Measurements from ENCODE around the gene BFAR.
"Not testable (repeated sequence)": the region's sequence is repeated elsewhere in the genome, so short reads cannot be mapped to it uniquely, and the experiment has no call there.

BFAR gene

DNA sequence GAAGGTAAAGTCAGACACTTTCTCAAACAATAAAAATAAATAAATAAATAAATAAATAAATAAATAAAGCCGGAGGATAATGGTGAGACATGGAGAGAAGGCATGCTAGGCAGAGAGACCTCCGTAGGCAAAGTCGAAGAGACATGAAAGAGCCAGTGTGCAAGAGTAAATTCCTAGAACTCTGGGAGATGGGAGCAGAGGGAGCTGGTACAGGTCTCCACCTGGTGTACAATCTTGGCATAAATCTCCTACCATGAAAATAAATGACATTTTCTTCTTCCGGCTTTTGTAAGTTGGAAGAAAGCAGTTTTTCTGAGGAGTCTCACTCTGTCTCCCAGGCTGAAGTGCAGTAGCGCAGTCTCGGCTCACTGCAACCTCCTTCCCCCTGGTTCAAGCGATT, 69.1 kb downstream of the BFAR start:
- not testable (repeated sequence) for DNase-seq

- not testable (repeated sequence) for DNase-seq
Observed at GRCh38 chr16:14702672-14703071, 69.9 kb downstream of the BFAR start.

DNA sequence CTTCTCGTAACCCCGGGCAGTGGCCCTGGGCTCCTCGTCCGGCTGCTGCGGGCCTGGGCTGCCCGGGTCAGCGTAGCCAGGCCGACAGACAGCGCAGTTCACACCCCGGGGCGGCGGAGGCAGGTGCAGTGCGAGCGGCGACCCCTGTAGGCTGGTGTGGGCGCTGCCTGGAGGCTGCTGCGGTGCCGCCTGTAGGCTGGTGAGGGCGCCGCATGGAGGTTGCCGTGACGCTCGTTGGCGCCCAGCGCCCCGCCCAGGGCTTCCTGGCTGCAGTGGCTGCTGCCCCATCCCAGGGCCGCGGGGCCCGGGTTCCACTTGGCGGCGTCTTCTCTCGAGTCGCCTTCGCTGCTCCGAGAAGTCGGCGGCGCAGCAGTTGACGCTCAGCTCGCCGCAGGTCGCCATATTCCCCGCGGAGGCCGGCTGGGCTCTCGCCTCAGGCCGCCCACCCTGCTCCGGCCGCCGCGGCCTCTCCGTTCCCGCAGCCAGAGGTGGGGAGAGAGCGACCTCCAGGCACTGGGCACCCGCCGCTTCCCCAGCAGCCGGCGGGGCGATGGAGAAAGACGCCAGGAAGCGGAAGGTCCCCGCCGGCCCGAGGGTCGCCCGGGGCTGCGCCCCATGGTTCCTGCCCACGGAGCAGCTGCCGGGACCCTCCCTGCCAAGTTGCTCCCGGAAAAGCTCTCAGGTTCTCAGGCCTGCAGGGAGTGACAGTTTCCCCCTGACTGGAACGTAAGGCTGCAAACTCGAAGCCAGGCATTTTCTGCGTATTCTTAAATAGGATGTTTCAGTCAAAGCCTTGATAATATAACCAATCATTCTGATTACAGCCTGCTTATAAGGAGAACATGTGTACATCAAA, 70.6 kb downstream of the BFAR start, which contains the start of gene NPIPA3:
Gene NPIPA3, plus strand, starts transcription at position 256 of the 856 bp plus-strand sequence. CDS start 5,533 bp downstream, outside the sequence.
- DNase-seq = not testable (repeated sequence)

All from fibroblast of skin of abdomen (primary cell).